B cell (primary cell): ENCODE data around the gene CTBP2.

Experiments
- CTCF ChIP-seq: fragments of 200-600 bp; IDR thresholded peaks from one replicate; pipeline ENCODE4 v1.8.0; 2022; ENCODE audit warnings: antibody characterized with exemption, mild to moderate bottlenecking
- EZH2 ChIP-seq: IDR thresholded peaks from 2 replicates; pipeline ENCODE4 v1.6.1; 2012; ENCODE audit warnings: borderline replicate concordance, low read depth, mild to moderate bottlenecking, moderate library complexity, low read length; ENCODE audit not compliant: insufficient read depth, poor library complexity, severe bottlenecking

GRCh38 chr10:125008689-125009638 lies 151.4 kb downstream of the CTBP2 start:
- TF ChIP-seq EZH2 (no peak), CTCF (no peak)
